NT2/D1 (cell line): ENCODE measurements around the gene P4HA3.

Experiments used
- SUZ12 ChIP-seq: IDR thresholded peaks from 2 replicates; pipeline ENCODE4 v1.6.1; 2011; ENCODE audit not compliant: insufficient read length, insufficient read depth; ENCODE audit errors: extremely low read depth
- YY1 ChIP-seq: IDR thresholded peaks from 2 replicates; pipeline ENCODE4 v1.6.1; 2011; ENCODE audit not compliant: insufficient read length, insufficient read depth

- TF ChIP-seq YY1 (no peak), SUZ12 (no peak)
Measured at GRCh38 chr11:74354036-74354435, 42.6 kb upstream of the P4HA3 start.
